ENCODE data around the gene LIN52. TPM values are rescaled to one million over a fixed set of nuclear protein-coding genes. Genes with fewer than 3 reads are reported as not detected.

Gene LIN52
- total and polyA plus RNA-seq, 2 of the 8 experiments (the other 6 are each of a cell fraction or from before 2014, with no cell fraction given): 6.8 to 11.6 TPM

DNA sequence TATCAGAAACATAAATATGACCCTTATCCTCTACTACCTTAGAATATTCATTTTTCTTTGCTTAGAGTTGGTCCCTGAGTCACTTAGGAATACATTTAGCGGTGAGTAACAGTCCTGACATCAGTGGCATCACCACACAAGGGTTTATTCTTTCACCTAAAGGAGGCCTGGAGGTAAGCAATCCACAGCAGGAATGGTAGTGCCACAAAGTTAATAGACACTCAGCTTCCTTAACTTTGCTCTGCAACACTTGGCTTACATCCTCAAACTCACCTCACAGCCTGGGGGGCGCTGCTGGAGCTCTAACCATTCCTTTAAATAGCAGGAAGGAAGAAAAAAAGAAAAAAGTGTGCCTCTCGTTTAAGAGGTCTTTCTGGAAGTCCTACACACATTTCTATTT, 36.5 kb upstream of the LIN52 start:
- Histone ChIP-seq H3K56ac (replicated peaks; ENCODE audit: insufficient read length, low read depth, low read length) (no peak overlapping the region), H2AK5ac (ENCODE audit: low read depth, low read length) (no peak overlapping the region), H3K14ac (ENCODE audit: insufficient read length) (no peak overlapping the region), H3K23me2 (ENCODE audit: low read depth, low read length) (no peaks in the 10 kb centered on the region), H3K79me2 (ENCODE audit: control insufficient read depth in 1 of 2, insufficient read depth in 2 of 2, low read length in 2 of 2) (no peaks in the 10 kb centered on the region), H3K18ac (ENCODE audit: extremely low read depth, low read length) (no peak overlapping the region), H3K4ac (replicated peaks; ENCODE audit: insufficient read length, low read depth, low read length) (no peak overlapping the region), H3K4me2 (ENCODE audit: insufficient read depth in 1 of 2, low read depth in 2 of 2, low read length in 2 of 2) (no peak overlapping the region), H3K9ac (replicated peaks in 1 of 4; ENCODE audit: extremely low read depth in 1 of 4, low read depth in 3 of 4, low read length in 3 of 4) (no peak overlapping the region), H2BK15ac (ENCODE audit: low read length) (no peak overlapping the region), H2BK12ac (ENCODE audit: low read depth, low read length) (no peak overlapping the region), H4K20me1 (replicated peaks in 1 of 2; ENCODE audit: control insufficient read depth in 1 of 2, insufficient read depth in 2 of 2, low read length in 2 of 2) (no peaks in the 10 kb centered on the region), H2BK120ac (replicated peaks; ENCODE audit: low read depth, low read length) (no peak overlapping the region), H3K4me1 (replicated peaks in 1 of 4; ENCODE audit: control insufficient read depth in 3 of 4, insufficient read depth in 4 of 4, low read length in 3 of 4) (no peaks in the 10 kb centered on the region), H3K79me1 (ENCODE audit: low read depth, low read length) (no peaks in the 10 kb centered on the region), H2AFZ (ENCODE audit: low read length) (no peak overlapping the region), H3K4me3 (ENCODE audit: extremely low read depth in 1 of 4, insufficient read depth in 2 of 4, low read depth in 3 of 4, low read length in 4 of 4) (no peak overlapping the region), H4K8ac (ENCODE audit: extremely low read depth, insufficient read depth, low read length) (no peak overlapping the region), H2BK20ac (ENCODE audit: low read length) (no peak overlapping the region), H3K27me3 (replicated peaks in 1 of 4; ENCODE audit: control insufficient read depth in 3 of 4, extremely low read depth in 1 of 4, insufficient read depth in 3 of 4, low read length in 3 of 4) (no peaks in the 10 kb centered on the region), H4K91ac (replicated peaks; ENCODE audit: insufficient read length, low read length) (no peak overlapping the region), H4K5ac (ENCODE audit: insufficient read length, low read depth, low read length) (no peak overlapping the region), H3K9me3 (ENCODE audit: insufficient read depth in 2 of 2, low read depth in 1 of 2, low read length in 1 of 2) (no peaks in the 10 kb centered on the region), H3K27ac (ENCODE audit: low read depth, low read length) (no peak overlapping the region), H3K36me3 (ENCODE audit: control insufficient read depth in 2 of 4, insufficient read depth in 4 of 4, low read length in 3 of 4) (no peaks in the 10 kb centered on the region), H3K23ac (ENCODE audit: insufficient read length) (no peak overlapping the region), H2BK5ac (ENCODE audit: low read depth, low read length) (no peak overlapping the region)
- ChIA-PET POLR2A (ENCODE audit: partially characterized antibody) (no interaction called here), CTCF (ENCODE audit: partially characterized antibody) (interaction anchor here (0.7 to 2.1 kb wide), 3 partner anchors 11 to 28 kb away, joined by 4 to 9 read pairs (median 5); no protein-coding TSS in a partner anchor)
- FAIRE-seq (no peak), DNase-seq (ENCODE audit: low read depth in 1 of 2, low spot score in 2 of 2) (peak; percentile 5 to 50)
- WGBS, 2 experiments (ENCODE audit: extremely low coverage in 1 of 2, insufficient coverage in 1 of 2, insufficient read length in 1 of 2, insufficient replicate concordance in 2 of 2, low coverage in 1 of 2, low lambda C conversion rate in 2 of 2, missing lambda C conversion rate in 1 of 2): 36% methylated on average over 3 of the region's 3 CpGs; no CpG with 5 or more reads in 1 of the 2 experiments
- TF ChIP-seq CTCF (IDR thresholded peaks at IDR 0.05; ENCODE audit: control extremely low read depth in 1 of 3, insufficient read depth in 1 of 3, low read depth in 1 of 3, low read length in 3 of 3) (peak; percentile 22 to 53 (median 27); a peak in 3 of 4 replicates), ASH2L (IDR thresholded peaks at IDR 0.05; ENCODE audit: low read length) (no peak), GABPA (IDR thresholded peaks at IDR 0.05; ENCODE audit: borderline replicate concordance, insufficient read depth, low read length) (no peak), KDM5A (IDR thresholded peaks at IDR 0.05; ENCODE audit: low read length) (no peak), RAD21 (IDR thresholded peaks at IDR 0.05 in 1 of 2, conservative IDR thresholded peaks at IDR 0.05 in 1 of 2; ENCODE audit: low read depth in 2 of 2, low read length in 2 of 2) (peak; percentile 14 to 27; a peak in 2 of 4 replicates), GTF2F1 (IDR thresholded peaks at IDR 0.05; ENCODE audit: borderline replicate concordance, low read depth, low read length) (no peak), ATF2 (IDR thresholded peaks at IDR 0.05; ENCODE audit: low read length) (no peak)
- TF ChIP-seq, protein P1, sequence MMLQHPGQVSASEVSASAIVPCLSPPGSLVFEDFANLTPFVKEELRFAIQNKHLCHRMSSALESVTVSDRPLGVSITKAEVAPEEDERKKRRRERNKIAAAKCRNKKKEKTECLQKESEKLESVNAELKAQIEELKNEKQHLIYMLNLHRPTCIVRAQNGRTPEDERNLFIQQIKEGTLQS (IDR thresholded peaks at IDR 0.05; ENCODE audit: insufficient read depth, low read depth, low read length): no peak

All from H1 (cell line).